ENCODE measurements around the gene PGS1. TPM values are rescaled to one million over a fixed set of nuclear protein-coding genes. Genes with fewer than 3 reads are reported as not detected.

Gene PGS1
- total and polyA plus RNA-seq, 10 of the 15 experiments (the other 5 are each of a cell fraction or from before 2014, with no cell fraction given): 1.3 to 37.6 (median 27.4) TPM

- POLR2A ChIA-PET: no interaction called here
- no peak overlapping the region for H3K9ac ChIP-seq (ENCODE audit: control insufficient read depth, insufficient read depth, low read length)
Measured at GRCh38 chr17:78407387-78408000, 29.0 kb downstream of the PGS1 start.

GRCh38 chr17:78408476-78409050 is 30.1 kb downstream of the PGS1 start:
- no TSS peak for BruUV-seq (replicated peaks)
- H3K79me2 ChIP-seq (ENCODE audit: control insufficient read depth, insufficient read depth, low read length): peaks cover 4% of the 10 kb centered on the region
- FAIRE-seq: no peak
- no peak for TF ChIP-seq E4F1 (IDR thresholded peaks at IDR 0.05; ENCODE audit: borderline replicate concordance, partially characterized antibody)
- TF ChIP-seq CBX3 (IDR thresholded peaks at IDR 0.05; ENCODE audit: borderline replicate concordance, low read depth): no peak
- TF ChIP-seq HDAC2 (IDR thresholded peaks at IDR 0.05): no peak
- TF ChIP-seq HDGF (IDR thresholded peaks at IDR 0.05): no peak
- no peak for TF ChIP-seq ATF7 (IDR thresholded peaks at IDR 0.05; ENCODE audit: low read depth)
- no peak for TF ChIP-seq BCLAF1 (IDR thresholded peaks at IDR 0.05)
- TF ChIP-seq BACH1 (IDR thresholded peaks at IDR 0.05; ENCODE audit: borderline replicate concordance): no peak
- no peak for TF ChIP-seq SMARCA5 (IDR thresholded peaks at IDR 0.05)

More at GRCh38 chr17:78407387-78408000, 29.0 kb downstream of the PGS1 start:
- H3K4me1 ChIP-seq (ENCODE audit: control insufficient read depth, insufficient read depth, low read length): no peaks in the 10 kb centered on the region
- 16% methylated on average over 7 of the region's 7 CpGs for WGBS (ENCODE audit: insufficient coverage, insufficient replicate concordance, low lambda C conversion rate, missing lambda C conversion rate)
- CTCF ChIA-PET: no interaction called here
- ATAC-seq (no peak), DNase-seq (ENCODE audit: low read depth, low spot score) (no peak), FAIRE-seq (no peak)
- H3K9me3 ChIP-seq (replicated peaks; ENCODE audit: control insufficient read depth, insufficient read depth, low read length): no peaks in the 10 kb centered on the region
- in situ Hi-C loops (cut with MboI) (no loop called here), intact Hi-C loops (cut with micrococcal nuclease; ENCODE audit: unreplicated experiment) (no loop called here)
- RAD21 ChIA-PET (ENCODE audit: unreplicated experiment): no interaction called here
- H3K27me3 ChIP-seq (replicated peaks in 1 of 2; ENCODE audit: control insufficient read depth in 2 of 2, insufficient read depth in 2 of 2, low read length in 1 of 2): no peaks in the 10 kb centered on the region
- TF ChIP-seq ATF3 (IDR thresholded peaks at IDR 0.05; ENCODE audit: borderline replicate concordance, extremely low read depth, low read depth, low read length) (no peak), HDGF (IDR thresholded peaks at IDR 0.05) (no peak), EZH2 (IDR thresholded peaks at IDR 0.05; ENCODE audit: borderline replicate concordance, control insufficient read depth, low read depth, low read length) (no peak), IKZF1 (conservative IDR thresholded peaks at IDR 0.05) (no peak), YBX1 (IDR thresholded peaks at IDR 0.05) (no peak), SMARCA5 (IDR thresholded peaks at IDR 0.05) (no peak), EGR1 (IDR thresholded peaks at IDR 0.05; ENCODE audit: borderline replicate concordance in 1 of 2, low read depth in 2 of 2, low read length in 2 of 2) (no peak)
- peaks cover 35 to 37% of the 10 kb centered on the region in 2 experiments for H3K36me3 ChIP-seq (ENCODE audit: control insufficient read depth in 2 of 2, insufficient read depth in 2 of 2, low read length in 1 of 2)
- SMC1A ChIA-PET (ENCODE audit: uncharacterized antibody, unreplicated experiment): no interaction called here
- H3K79me2 ChIP-seq (ENCODE audit: control insufficient read depth, insufficient read depth, low read length): peaks cover 4% of the 10 kb centered on the region
- no TSS peak for BruUV-seq (replicated peaks)
- no peak overlapping the region for H2AFZ ChIP-seq (ENCODE audit: control insufficient read depth, low read depth, low read length)
- H3K27ac ChIP-seq (ENCODE audit: control insufficient read depth, insufficient read depth): no peak overlapping the region
- H4K20me1 ChIP-seq (ENCODE audit: control insufficient read depth, insufficient read depth): no peaks in the 10 kb centered on the region; the same call in 1 of the 2 replicates
- no peak overlapping the region for H3K4me3 ChIP-seq
- H3K4me2 ChIP-seq (ENCODE audit: control insufficient read depth, insufficient read depth): no peak overlapping the region

More at GRCh38 chr17:78408476-78409050, 30.1 kb downstream of the PGS1 start:
- H3K4me1 ChIP-seq (ENCODE audit: control insufficient read depth, insufficient read depth, low read length): no peaks in the 10 kb centered on the region
- ATAC-seq (no peak), DNase-seq (ENCODE audit: low read depth, low spot score) (no peak)
- H3K9me3 ChIP-seq (replicated peaks; ENCODE audit: control insufficient read depth, insufficient read depth, low read length): no peaks in the 10 kb centered on the region
- SMC1A ChIA-PET (ENCODE audit: uncharacterized antibody, unreplicated experiment): no interaction called here
- no peak overlapping the region for H3K4me3 ChIP-seq
- RAD21 ChIA-PET (ENCODE audit: unreplicated experiment): no interaction called here
- H3K36me3 ChIP-seq (ENCODE audit: control insufficient read depth in 2 of 2, insufficient read depth in 2 of 2, low read length in 1 of 2): peaks cover 31 to 39% of the 10 kb centered on the region in 2 experiments
- H3K4me2 ChIP-seq (ENCODE audit: control insufficient read depth, insufficient read depth): no peak overlapping the region
- H3K27me3 ChIP-seq (replicated peaks in 1 of 2; ENCODE audit: control insufficient read depth in 2 of 2, insufficient read depth in 2 of 2, low read length in 1 of 2): no peaks in the 10 kb centered on the region
- H4K20me1 ChIP-seq (ENCODE audit: control insufficient read depth, insufficient read depth): no peaks in the 10 kb centered on the region; the same call in 1 of the 2 replicates
- H3K27ac ChIP-seq (ENCODE audit: control insufficient read depth, insufficient read depth): no peak overlapping the region
- POLR2A ChIA-PET: no interaction called here
- no peak overlapping the region for H3K9ac ChIP-seq (ENCODE audit: control insufficient read depth, insufficient read depth, low read length)
- H2AFZ ChIP-seq (ENCODE audit: control insufficient read depth, low read depth, low read length): no peak overlapping the region
- in situ Hi-C loops (cut with MboI): no loop called here
- CTCF ChIA-PET: no interaction called here
- intact Hi-C loops (cut with micrococcal nuclease; ENCODE audit: unreplicated experiment): no loop called here
- WGBS (ENCODE audit: insufficient coverage, insufficient replicate concordance, low lambda C conversion rate, missing lambda C conversion rate): over 99% methylated on average over 23 of the region's 23 CpGs
